ENCODE data around the gene TAF4B. TPM values are rescaled to one million over a fixed set of nuclear protein-coding genes. Genes with fewer than 3 reads are reported as not detected.
A peak's percentile ranks its signal among the peaks of the same experiment; 100 is the strongest.

TAF4B gene
- total and polyA plus RNA-seq, 2 donors (not counting 1 experiment from before 2014, with no cell fraction given), result 0.42 to 2.0 TPM

- Histone ChIP-seq H3K4me3 (replicated peaks in 1 of 4; ENCODE audit: control extremely low read depth in 1 of 4, insufficient read depth in 1 of 4, low read depth in 3 of 4, low read length in 4 of 4) (no peak overlapping the region), H3K27ac (ENCODE audit: insufficient read depth, low read length) (no peak overlapping the region), H3K9me3 (ENCODE audit: control insufficient read depth, insufficient read depth, low read depth, low read length) (no peaks in the 10 kb centered on the region), H3K9ac (ENCODE audit: insufficient read depth, low read length) (no peak overlapping the region), H3K36me3 (ENCODE audit: control insufficient read depth, insufficient read depth, low read length) (no peaks in the 10 kb centered on the region), H3K79me2 (ENCODE audit: control insufficient read depth, insufficient read depth, low read length) (no peaks in the 10 kb centered on the region), H4K20me1 (ENCODE audit: control insufficient read depth, extremely low read depth, insufficient read depth, low read length) (no peaks in the 10 kb centered on the region), H3K4me2 (ENCODE audit: extremely low read depth, insufficient read depth, low read length) (no peak overlapping the region), H3K4me1 (ENCODE audit: control insufficient read depth, extremely low read depth, insufficient read depth, low read length) (no peaks in the 10 kb centered on the region), H2AFZ (ENCODE audit: low read length) (no peak overlapping the region), H3K27me3 (ENCODE audit: control insufficient read depth, insufficient read depth, low read length) (no peaks in the 10 kb centered on the region)
- peak; percentile 85 to 86 for DNase-seq (ENCODE audit: low read depth in 2 of 2)
- TF ChIP-seq, protein P1, sequence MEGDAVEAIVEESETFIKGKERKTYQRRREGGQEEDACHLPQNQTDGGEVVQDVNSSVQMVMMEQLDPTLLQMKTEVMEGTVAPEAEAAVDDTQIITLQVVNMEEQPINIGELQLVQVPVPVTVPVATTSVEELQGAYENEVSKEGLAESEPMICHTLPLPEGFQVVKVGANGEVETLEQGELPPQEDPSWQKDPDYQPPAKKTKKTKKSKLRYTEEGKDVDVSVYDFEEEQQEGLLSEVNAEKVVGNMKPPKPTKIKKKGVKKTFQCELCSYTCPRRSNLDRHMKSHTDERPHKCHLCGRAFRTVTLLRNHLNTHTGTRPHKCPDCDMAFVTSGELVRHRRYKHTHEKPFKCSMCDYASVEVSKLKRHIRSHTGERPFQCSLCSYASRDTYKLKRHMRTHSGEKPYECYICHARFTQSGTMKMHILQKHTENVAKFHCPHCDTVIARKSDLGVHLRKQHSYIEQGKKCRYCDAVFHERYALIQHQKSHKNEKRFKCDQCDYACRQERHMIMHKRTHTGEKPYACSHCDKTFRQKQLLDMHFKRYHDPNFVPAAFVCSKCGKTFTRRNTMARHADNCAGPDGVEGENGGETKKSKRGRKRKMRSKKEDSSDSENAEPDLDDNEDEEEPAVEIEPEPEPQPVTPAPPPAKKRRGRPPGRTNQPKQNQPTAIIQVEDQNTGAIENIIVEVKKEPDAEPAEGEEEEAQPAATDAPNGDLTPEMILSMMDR (conservative IDR thresholded peaks at IDR 0.05 in 1 of 2, IDR thresholded peaks at IDR 0.05 in 1 of 2; ENCODE audit: low read depth in 1 of 2, low read length in 2 of 2), result no peak
- no peak for TF ChIP-seq EZH2 (IDR thresholded peaks at IDR 0.05; ENCODE audit: low read length, missing control alignments)
Measured at GRCh38 chr18:26429535-26430226, 203.4 kb downstream of the TAF4B start.

GRCh38 chr18:26432651-26433424 lies 206.6 kb downstream of the TAF4B start:
- no peaks in the 10 kb centered on the region for H3K36me3 ChIP-seq (ENCODE audit: control insufficient read depth, insufficient read depth, low read length)
- no peaks in the 10 kb centered on the region for H3K4me1 ChIP-seq (ENCODE audit: control insufficient read depth, extremely low read depth, insufficient read depth, low read length)
- H3K4me2 ChIP-seq (ENCODE audit: extremely low read depth, insufficient read depth, low read length), result no peak overlapping the region
- H3K9ac ChIP-seq (ENCODE audit: insufficient read depth, low read length), result no peak overlapping the region
- no peaks in the 10 kb centered on the region for H3K9me3 ChIP-seq (ENCODE audit: control insufficient read depth, insufficient read depth, low read depth, low read length)
- no peaks in the 10 kb centered on the region for H3K27me3 ChIP-seq (ENCODE audit: control insufficient read depth, insufficient read depth, low read length)
- H3K27ac ChIP-seq (ENCODE audit: insufficient read depth, low read length), result no peak overlapping the region
- no peak for TF ChIP-seq EZH2 (IDR thresholded peaks at IDR 0.05; ENCODE audit: low read length, missing control alignments)
- TF ChIP-seq, protein P1 (conservative IDR thresholded peaks at IDR 0.05 in 1 of 2, IDR thresholded peaks at IDR 0.05 in 1 of 2; ENCODE audit: low read depth in 1 of 2, low read length in 2 of 2), result no peak
- H4K20me1 ChIP-seq (ENCODE audit: control insufficient read depth, extremely low read depth, insufficient read depth, low read length), result no peaks in the 10 kb centered on the region
- H2AFZ ChIP-seq (ENCODE audit: low read length), result no peak overlapping the region
- no peaks in the 10 kb centered on the region for H3K79me2 ChIP-seq (ENCODE audit: control insufficient read depth, insufficient read depth, low read length)
- no peak overlapping the region for H3K4me3 ChIP-seq (replicated peaks in 1 of 4; ENCODE audit: control extremely low read depth in 1 of 4, insufficient read depth in 1 of 4, low read depth in 3 of 4, low read length in 4 of 4)
- DNase-seq (ENCODE audit: low read depth in 2 of 2), result no peak

DNA sequence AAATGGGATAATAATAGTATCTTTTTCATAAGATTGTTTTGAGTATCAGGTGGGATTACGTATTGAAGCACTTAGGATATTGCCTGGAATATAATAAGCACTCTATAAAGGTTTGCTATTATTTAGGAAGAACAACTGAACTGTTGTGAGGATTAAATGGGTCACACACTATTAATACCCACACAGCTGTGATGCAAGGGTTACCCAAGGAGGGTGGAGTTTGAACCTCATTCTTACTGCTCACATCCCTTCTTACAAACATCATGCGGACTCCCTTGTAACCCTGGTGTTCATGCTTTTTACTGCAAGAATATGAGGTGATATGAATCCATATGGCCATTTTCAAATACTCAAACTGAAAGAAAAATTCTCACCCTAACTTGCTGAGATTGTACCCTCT lies 208.6 kb downstream of the TAF4B start:
- peak in 1 of 2 donors; percentile 29 for DNase-seq (ENCODE audit: low read depth in 2 of 2)
- Histone ChIP-seq H3K9ac (ENCODE audit: insufficient read depth, low read length) (no peak overlapping the region), H3K36me3 (ENCODE audit: control insufficient read depth, insufficient read depth, low read length) (no peaks in the 10 kb centered on the region), H3K4me1 (ENCODE audit: control insufficient read depth, extremely low read depth, insufficient read depth, low read length) (no peaks in the 10 kb centered on the region), H3K27me3 (ENCODE audit: control insufficient read depth, insufficient read depth, low read length) (no peaks in the 10 kb centered on the region), H3K9me3 (ENCODE audit: control insufficient read depth, insufficient read depth, low read depth, low read length) (no peaks in the 10 kb centered on the region), H3K4me3 (replicated peaks in 1 of 4; ENCODE audit: control extremely low read depth in 1 of 4, insufficient read depth in 1 of 4, low read depth in 3 of 4, low read length in 4 of 4) (no peak overlapping the region), H3K79me2 (ENCODE audit: control insufficient read depth, insufficient read depth, low read length) (no peaks in the 10 kb centered on the region), H3K4me2 (ENCODE audit: extremely low read depth, insufficient read depth, low read length) (no peak overlapping the region), H2AFZ (ENCODE audit: low read length) (no peak overlapping the region), H4K20me1 (ENCODE audit: control insufficient read depth, extremely low read depth, insufficient read depth, low read length) (no peaks in the 10 kb centered on the region), H3K27ac (ENCODE audit: insufficient read depth, low read length) (no peak overlapping the region)
- TF ChIP-seq, protein P1 (conservative IDR thresholded peaks at IDR 0.05 in 1 of 2, IDR thresholded peaks at IDR 0.05 in 1 of 2; ENCODE audit: low read depth in 1 of 2, low read length in 2 of 2), result no peak
- no peak for TF ChIP-seq EZH2 (IDR thresholded peaks at IDR 0.05; ENCODE audit: low read length, missing control alignments)
